Measurements from ENCODE around the gene CCL21.

DNA sequence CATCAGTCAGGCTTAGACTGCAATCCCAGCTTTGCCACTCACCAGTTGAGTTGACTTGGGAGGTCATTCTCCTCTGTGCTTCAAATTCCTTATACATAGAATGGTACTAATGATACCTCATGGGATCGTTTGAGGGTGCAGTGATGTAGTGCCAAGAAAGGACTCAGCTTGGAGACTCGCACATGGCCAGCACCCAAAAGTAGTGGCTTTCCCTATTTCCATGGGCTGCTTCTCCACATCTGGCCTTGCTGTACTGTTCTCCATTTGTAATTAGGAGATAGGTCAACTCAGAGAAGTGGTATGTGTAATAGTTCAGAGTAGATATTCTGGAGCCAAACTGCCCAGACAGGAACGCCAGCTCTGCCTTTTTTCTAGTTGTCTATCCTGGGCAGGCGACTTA, 24.3 kb downstream of the CCL21 start:
- no peak for TF ChIP-seq POLR2A (IDR thresholded peaks at IDR 0.05)
- no peak for TF ChIP-seq EP300 (IDR thresholded peaks at IDR 0.05)
